Central memory CD4-positive, alpha-beta T cell (primary cell): Measurements from ENCODE around the gene FMN2.

ENCODE experiments used
- DNase-seq: peaks from one replicate; pipeline ENCODE4 v3.0.0; 2022

The FMN2 gene

DNA sequence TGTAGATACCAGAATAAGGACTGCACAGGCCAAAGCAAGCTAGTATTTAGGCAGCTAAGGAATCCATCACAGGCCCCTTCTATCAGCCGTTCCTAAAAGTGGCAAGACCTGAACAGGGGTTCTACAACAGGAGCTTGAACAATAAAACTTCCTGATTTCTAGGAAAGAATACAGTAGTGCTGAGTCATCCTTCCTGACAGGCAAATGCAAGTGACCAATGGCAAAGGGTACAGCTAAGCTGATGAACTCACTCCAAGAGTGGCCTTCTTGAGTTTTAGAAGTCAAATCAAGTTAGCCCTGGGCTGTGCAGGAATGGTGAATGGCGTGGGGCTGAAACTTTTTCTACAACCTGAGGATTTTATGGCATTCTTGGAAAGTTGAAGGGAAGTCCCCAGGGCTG is 407.3 kb downstream of the FMN2 start:
- no peak for DNase-seq

DNA sequence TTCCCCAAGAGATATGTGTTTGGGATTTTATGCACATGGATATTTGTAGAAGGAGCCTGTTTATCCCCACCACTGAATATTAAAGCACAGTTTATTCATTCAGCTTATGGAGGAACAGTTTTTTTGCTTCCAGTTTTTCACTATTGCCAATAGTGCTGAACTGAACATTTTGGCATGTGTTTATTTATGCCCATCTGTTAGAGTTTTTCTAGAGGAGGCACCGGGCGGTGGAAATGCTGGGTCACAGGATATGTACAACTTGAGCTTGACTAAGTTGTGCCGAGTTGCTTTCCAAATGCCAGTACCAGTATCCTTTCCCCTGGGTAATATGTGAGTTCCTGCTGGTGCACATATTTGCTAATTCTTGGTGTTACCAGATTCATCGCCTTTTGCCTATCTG is 409.0 kb downstream of the FMN2 start:
- no peak for DNase-seq

DNA sequence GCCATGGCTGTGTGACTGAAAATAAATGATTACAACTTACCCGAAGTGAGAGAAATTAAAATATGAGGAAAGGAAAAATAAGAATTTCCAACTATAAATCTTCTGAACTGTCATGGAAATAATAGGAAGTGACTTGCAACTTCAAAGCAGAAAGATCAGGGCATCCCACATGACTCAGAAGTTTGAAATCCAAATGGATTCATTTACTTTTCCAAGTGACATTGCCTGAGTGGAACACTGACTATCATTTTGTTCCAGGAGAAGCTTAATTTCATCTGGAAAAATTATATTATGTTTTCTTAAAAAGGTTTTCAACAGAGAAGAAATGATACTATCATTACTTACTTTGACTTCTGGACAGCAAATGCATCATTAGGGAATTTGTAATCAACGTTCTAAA is 409.4 kb downstream of the FMN2 start:
- DNase-seq = no peak

DNA sequence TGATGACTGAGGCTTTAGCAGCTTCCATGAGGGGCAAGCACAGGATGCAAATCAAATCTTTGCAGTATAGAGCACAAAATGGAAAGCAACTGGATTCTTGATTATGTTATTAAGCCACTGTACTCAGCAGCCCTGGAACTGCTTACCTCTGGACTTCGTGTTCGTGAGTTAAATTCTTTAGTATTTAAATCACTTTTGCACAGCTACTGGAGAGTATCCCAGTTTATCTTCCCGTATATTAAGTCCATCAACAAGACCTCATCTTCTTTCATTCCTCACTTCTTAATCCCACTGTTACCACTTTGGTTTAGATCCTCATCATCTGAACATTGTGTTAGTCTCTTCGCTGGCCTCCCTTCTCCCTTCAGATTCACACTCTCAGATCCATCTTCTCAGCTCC is 411.4 kb downstream of the FMN2 start:
- no peak for DNase-seq

DNA sequence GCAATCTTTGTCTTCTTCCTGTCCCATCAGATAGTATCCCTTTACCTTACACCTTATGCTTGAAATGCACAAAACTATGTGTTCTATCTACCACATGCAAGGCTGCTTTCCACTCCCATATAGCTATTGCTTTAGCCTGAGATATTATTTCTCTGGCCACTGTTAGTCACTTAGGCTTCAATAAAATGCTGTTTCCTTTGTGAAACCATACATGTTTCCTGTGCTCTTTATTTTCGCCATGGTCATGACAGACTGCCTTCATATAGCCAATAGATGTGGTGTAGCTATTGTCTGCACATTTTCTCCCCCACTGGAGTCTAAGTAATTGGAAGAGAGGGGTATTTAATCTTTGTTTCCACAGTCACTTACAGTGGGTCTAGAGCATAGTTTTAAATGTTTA is 411.9 kb downstream of the FMN2 start:
- DNase-seq = no peak

DNA sequence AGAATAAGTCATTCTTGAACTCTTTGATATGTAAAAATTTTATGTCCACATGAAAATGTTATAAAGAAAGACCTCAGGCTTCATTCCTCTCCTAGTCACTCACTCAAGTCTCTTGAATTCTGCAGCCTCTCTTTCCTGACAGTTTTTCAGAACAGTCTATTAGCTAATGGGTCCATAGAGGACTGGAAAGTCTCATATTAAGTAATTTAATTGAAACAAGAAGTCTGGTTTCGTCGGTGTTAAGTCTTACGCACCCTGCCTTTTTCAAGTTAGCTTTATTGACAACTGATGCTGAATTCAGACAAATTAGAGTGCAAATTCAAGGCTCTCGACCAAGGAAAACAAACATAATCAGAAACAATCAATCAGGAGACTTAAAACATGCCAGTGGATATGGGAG is 414.5 kb downstream of the FMN2 start:
- no peak for DNase-seq

DNA sequence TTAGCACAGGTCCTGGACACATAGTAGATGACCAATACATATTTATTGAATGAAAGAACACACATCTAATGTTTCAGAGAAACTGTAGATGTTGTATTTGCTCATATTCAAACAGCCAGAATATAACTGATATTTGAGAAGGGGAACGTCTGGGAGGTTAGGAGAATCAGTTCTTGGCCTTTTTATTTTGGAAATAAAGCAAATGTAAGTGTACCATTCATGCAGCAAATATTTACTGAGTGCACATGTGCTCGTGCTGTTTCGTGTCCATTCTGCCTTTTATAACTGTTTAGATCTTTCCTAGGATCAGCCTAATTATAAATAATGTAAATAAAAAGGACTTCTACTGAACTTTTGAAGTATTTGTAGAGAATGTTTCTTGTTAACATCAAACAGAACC is 416.5 kb downstream of the FMN2 start:
- DNase-seq = no peak

DNA sequence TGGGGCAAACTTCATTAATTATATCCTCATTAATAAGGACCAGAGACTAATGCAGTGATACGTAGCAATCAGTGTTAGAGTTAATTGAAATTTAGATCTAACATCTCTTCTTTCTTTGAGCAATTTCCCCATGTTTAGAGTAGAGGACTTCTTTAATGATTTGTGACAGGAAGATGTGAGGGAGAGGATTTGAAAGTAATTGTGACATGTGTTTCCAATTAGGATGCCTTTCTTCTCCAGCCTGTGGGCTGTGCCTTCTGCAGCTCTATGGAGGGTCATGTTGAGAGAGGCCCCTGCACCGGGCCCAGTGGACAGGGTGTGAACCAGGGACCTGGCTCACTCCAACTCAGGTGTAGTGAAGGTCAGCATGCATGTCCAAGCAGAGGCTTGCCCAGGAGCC is 417.3 kb downstream of the FMN2 start:
- no peak for DNase-seq

DNA sequence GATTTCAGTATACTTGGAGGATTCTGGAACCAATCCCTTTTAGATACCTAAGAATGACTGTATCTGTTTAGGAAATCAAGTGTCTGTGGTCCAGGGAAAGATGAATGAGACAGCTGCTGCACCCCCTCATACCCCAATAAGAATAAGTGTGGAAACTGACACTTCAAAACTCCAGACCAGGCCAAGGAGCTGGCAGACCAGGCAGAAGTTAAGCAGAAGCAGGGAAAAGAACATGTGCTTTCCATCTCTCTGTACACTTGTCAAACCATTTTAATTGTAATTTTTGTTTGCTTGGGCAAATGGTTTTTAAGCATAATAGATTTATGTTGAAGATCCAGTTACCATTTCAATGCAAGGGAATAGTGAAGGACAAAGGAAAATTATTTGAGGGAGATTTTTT is 420.1 kb downstream of the FMN2 start:
- DNase-seq = no peak

DNA sequence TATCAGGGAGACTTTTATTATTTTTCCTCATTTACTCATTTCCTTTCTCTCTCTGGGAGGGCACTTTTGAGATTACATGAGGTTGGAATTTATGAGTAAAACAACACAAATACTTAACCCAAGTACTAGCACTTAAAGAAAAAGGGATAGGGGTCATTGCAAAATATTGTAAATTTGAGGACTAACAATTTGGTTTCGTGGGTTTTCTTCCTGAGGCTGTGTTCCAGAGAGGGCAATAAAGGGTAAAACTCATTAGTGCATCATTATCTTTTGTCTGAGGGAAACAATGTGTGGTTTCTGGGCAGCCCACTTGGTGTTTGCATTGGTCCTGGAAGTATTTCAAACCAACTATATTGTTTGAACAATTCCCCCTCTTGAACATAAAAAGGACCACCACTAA is 423.8 kb downstream of the FMN2 start:
- no peak for DNase-seq

DNA sequence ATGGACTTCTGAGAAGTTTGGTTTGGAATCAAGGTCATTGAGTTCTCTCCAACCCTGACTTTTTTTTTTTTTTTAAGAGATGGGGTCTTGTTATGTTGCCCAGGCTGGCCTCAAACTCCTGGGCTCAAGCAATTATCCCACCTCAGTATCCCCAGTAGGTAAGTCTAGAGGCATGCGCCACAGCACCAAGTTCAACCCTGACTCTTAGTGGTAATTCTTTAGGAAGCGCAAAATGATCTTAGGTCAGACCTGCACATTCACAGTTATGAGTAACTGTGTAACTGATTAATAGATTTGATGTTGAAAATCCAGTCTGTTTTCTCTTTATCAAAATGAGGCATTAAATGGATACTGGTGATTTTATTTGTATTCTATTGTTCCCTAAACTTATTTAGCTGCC is 424.4 kb downstream of the FMN2 start:
- no peak for DNase-seq

DNA sequence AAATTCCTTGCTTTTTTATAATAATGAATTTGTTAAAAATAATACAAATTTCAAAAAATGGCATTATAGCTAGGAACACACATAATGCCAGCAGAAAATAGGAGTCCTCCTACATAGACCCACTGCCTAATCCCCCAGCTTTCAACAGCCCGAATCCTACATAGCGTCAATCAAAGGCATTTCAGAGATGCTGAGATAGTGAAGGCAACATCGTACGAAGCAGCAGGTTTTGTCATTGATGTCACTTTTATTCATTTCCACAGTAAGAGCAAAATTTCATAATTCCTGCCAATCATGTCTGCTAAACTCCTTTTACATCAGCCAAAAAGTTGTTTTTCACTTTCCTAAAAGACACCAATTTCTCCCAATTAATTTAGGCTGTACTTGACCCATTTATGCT is 426.2 kb downstream of the FMN2 start:
- DNase-seq = no peak

DNA sequence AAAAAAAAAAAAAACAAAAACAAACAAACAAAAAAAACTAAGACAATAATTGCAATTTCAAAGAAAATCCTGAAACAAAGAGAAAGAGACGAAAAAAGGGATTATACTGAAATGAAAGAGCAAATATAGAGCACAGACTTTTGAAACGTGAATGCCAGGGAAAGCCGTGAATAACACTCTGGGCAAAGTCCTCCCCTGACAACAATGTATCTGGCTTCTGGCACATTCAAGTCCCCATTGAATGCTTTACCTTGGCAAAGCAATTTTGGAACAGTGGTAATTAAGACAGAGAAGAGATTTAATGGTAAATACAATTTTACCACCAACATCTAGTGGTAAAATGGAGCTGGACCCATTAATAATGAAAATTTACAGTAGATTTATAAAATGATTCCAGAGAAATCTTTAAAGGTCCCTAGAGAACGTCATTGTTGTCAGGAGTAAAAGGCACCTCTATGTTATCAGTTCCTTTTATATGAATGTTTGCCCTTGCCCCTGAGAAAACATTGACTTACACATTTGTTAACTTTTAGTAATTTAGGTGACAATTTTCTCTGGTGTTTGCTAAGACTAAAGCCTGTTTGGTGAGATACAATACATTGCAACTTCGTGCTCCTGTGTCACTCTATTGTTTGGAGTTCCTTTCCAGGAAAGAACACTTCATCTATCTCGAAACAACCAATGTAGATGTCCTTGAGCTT is 430.6 kb downstream of the FMN2 start:
- no peak for DNase-seq

DNA sequence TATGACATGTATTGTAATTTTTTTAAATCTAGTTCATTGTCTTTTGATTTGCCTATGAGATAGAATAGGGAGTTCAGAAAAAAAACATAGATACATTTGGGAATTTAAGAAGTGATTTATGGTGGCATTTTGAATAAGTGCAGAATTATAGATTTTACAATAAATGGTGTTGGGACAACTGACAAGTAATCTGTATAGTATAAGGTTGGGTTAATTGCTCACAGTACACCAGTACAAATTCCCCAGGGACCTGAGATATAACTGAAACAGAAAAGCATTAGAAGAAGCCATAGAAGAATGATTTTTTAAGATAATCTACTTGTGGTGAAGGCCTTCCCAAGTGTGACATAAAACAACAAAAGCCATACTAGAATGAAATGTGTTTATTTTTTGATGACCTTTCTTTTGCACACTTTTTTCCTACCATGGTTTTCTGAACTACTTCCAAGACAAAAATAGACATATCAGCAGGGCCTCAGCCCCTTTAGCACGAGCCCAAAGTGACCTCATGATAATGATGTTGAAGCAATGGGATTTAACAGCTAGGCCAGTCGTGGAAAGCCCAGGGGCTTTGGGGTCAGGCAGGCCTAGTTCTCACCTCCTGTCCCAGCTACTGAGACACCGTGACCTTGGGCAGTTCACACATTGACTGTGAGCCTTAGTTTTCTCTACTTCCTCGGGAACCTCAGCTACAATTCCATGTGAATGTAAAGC is 432.8 kb downstream of the FMN2 start:
- DNase-seq = no peak
